Brain microvascular endothelial cell (primary cell): ENCODE results near the gene NR4A2.

Experiments used
- DNase-seq: peaks from one replicate; pipeline ENCODE4 v3.0.0-alpha.2; 2020
- H3K27ac ChIP-seq: fragments of 250-450 bp; sonication (Bioruptor Pico); 2 replicates; pipeline ENCODE4 v1.5.1; 2020; ENCODE audit warnings: mild to moderate bottlenecking, moderate library complexity
- H3K27me3 ChIP-seq: fragments of 250-450 bp; sonication (Bioruptor Pico); replicated peaks from 2 replicates; pipeline ENCODE4 v1.5.1; 2020; ENCODE audit warnings: mild to moderate bottlenecking
- H3K36me3 ChIP-seq: fragments of 250-450 bp; sonication (Bioruptor Pico); replicated peaks from 2 replicates; pipeline ENCODE4 v1.5.1; 2020; ENCODE audit warnings: mild to moderate bottlenecking
- H3K4me3 ChIP-seq: 2 replicates; pipeline ENCODE4 v1.5.1; 2011; ENCODE audit warnings: low read depth, mild to moderate bottlenecking, control low read depth, low read length, moderate library complexity
- in situ Hi-C: cut with HindIII; loops from 2 replicates; pipeline ENCODE4 v1.10.0; 2017; ENCODE audit warnings: low sequenced_read_pairs, low pct_ligation_motif_present
- TF ChIP-seq, protein P1 (sequence below): IDR thresholded peaks from 2 replicates; pipeline ENCODE4 v1.5.1; 2011; ENCODE audit warnings: low read depth, mild to moderate bottlenecking, moderate library complexity, low read length, control low read depth, inconsistent platforms; ENCODE audit errors: missing control alignments

NR4A2 gene

DNA sequence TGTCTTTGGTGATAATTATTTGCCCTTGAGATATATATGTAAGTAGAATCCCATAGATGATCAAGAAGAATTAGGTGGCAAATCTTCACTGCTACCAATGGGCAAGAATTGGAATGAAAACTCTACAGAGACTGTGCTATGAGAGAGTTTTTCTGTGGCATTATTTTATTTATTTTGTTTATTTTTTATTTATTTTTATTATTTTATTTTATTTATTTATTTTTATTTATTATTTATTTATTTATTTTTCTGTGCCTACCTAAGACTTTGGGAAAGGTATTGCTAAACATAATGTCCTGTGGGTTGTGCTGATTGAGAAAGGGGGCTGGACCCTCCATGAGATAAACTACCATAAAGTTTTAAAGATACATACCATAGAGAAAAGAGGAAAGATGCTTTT is 16.6 kb upstream of the NR4A2 start:
- in situ Hi-C loops, result loop anchor here (25.0 kb wide), 3 partner anchors 238 to 838 kb away; no protein-coding TSS in a partner anchor
- Histone ChIP-seq H3K36me3 (no peaks in the 10 kb centered on the region), H3K4me3 (no peak overlapping the region), H3K27me3 (no peaks in the 10 kb centered on the region), H3K27ac (no peak overlapping the region)
- TF ChIP-seq, protein P1, sequence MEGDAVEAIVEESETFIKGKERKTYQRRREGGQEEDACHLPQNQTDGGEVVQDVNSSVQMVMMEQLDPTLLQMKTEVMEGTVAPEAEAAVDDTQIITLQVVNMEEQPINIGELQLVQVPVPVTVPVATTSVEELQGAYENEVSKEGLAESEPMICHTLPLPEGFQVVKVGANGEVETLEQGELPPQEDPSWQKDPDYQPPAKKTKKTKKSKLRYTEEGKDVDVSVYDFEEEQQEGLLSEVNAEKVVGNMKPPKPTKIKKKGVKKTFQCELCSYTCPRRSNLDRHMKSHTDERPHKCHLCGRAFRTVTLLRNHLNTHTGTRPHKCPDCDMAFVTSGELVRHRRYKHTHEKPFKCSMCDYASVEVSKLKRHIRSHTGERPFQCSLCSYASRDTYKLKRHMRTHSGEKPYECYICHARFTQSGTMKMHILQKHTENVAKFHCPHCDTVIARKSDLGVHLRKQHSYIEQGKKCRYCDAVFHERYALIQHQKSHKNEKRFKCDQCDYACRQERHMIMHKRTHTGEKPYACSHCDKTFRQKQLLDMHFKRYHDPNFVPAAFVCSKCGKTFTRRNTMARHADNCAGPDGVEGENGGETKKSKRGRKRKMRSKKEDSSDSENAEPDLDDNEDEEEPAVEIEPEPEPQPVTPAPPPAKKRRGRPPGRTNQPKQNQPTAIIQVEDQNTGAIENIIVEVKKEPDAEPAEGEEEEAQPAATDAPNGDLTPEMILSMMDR, result no peak
- no peak for DNase-seq

DNA sequence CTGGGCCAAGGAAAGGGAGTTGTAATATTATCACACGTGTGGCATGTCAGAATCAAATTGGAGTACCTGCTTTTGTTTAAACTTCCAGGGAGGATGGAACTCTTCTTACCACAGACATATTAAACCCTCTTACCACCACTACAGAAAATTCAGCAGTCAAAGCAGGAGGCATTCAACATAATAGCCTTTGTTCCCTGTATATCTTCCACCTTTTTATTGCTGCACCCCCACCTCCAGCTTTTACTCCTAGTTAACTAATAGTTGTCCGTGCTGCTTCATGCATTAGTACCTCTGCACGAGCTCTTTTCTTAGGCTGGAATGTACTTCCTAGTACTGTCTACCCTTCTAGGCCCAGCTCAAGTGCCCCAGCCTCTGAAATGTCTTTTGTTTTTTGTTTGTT is 14.9 kb upstream of the NR4A2 start:
- in situ Hi-C loops, result loop anchor here (25.0 kb wide), 3 partner anchors 240 to 840 kb away; no protein-coding TSS in a partner anchor
- Histone ChIP-seq H3K27me3 (no peaks in the 10 kb centered on the region), H3K27ac (no peak overlapping the region), H3K36me3 (no peaks in the 10 kb centered on the region), H3K4me3 (no peak overlapping the region)
- no peak for DNase-seq
- TF ChIP-seq, protein P1, result no peak

DNA sequence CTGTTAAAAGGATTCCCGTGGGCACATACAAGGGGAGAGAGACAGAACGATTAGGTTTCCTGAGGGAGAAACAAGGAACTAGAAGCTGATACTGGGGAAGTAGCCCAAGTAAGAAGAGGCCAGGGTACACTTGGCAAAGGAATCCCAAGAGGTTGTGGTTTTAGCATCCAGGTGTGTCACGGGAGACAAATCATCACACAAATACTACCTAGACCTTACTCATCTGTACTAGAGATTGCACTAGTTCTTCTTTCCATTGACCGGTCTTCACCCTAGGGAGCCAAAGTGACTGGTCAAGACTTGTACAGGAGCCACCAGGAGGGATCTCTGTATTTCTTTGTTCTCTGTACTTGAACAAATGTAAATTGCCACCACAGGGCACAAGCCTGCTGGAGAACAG is 14.2 kb upstream of the NR4A2 start:
- TF ChIP-seq, protein P1, result no peak
- Histone ChIP-seq H3K36me3 (no peaks in the 10 kb centered on the region), H3K27ac (no peak overlapping the region), H3K4me3 (no peak overlapping the region), H3K27me3 (no peaks in the 10 kb centered on the region)
- DNase-seq, result no peak
- in situ Hi-C loops, result loop anchor here (25.0 kb wide), 3 partner anchors 241 to 841 kb away; no protein-coding TSS in a partner anchor

DNA sequence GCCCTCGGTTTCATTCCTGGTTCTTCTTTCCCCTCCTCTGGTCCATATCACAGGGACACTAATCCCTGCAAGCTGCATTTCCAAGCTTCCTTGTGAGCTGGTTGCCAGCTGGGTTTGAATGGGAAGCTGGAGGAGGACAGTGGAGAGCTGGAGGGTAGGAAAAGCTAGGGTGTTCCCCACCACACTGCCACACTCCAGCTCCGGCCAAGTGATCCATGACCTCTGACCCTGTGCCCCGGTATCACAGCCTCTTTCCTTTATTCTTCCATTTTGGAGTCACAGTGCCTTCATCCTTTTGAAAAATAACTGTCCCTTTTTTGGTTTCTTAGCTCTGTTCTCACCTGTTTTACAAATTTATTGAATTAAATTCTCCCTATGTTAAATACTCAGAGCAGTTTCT is 13.1 kb upstream of the NR4A2 start:
- TF ChIP-seq, protein P1, result no peak
- no peak for DNase-seq
- Histone ChIP-seq H3K36me3 (no peaks in the 10 kb centered on the region), H3K4me3 (no peak overlapping the region), H3K27ac (no peak overlapping the region), H3K27me3 (no peaks in the 10 kb centered on the region)
- in situ Hi-C loops, result loop anchor here (25.0 kb wide), 3 partner anchors 242 to 842 kb away; no protein-coding TSS in a partner anchor

DNA sequence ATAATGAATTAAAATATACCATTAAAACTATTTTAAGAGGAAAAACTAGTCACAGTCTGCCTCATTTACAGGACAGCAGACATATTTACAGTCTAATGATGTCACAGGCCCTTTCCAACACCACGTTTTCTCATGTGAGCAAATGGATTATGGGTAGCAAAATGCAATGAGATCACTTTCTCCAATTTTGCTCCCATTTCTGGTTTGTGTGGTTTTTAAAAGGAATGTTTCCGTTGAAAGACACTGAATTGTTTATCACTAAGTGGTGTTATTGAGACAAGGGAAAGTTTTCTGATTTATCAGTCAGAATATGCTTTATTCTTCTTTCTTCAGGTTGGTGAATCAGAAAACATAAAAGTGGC is 11.4 kb upstream of the NR4A2 start:
- in situ Hi-C loops, result loop anchor here (25.0 kb wide), 3 partner anchors 243 to 843 kb away; no protein-coding TSS in a partner anchor
- H3K4me3 ChIP-seq, result no peak overlapping the region
- H3K36me3 ChIP-seq, result no peaks in the 10 kb centered on the region
- no peak overlapping the region for H3K27ac ChIP-seq
- no peaks in the 10 kb centered on the region for H3K27me3 ChIP-seq
- TF ChIP-seq, protein P1, result no peak
- DNase-seq, result no peak

DNA sequence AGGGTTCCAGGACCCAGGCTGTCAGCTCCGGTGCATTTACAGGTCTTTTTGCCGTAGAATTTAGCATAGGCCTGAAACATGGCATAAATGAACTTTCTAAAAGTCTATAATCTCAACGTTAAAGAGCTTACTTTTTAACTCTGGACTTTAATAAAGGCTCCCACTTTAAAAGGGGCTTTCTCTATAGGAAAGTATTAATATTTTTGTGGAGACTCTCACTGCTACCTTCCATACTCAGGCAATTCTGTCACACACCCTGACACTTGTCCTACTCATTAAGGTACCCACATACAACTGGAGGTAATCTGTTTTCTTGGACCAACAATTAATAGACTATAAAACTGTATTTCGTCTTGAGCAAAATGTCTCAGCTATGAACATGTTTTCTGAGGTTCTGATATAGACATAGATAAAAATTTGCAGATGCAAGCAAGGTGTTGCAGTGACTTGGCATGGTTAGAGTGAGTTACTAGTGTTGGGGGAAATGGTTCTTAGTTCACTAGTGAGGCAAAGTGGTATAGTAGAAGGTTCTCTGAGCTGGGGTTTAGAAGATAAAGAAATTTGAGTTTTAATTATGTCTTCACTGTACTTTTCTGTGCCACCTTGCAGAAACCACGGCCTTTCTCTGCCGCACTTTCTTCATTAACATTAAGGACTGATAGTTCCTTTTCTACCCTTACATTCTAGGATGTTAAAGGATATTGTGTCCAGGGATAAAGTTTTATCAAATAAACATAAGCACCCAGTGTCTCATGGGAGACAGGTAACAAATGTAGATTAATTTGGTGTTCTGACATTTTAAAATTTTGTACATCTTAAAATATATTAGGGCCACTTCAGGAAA is 10.8 kb upstream of the NR4A2 start:
- Histone ChIP-seq H3K27me3 (no peaks in the 10 kb centered on the region), H3K36me3 (no peaks in the 10 kb centered on the region), H3K4me3 (peak overlapping the region; percentile 68), H3K27ac (peak overlapping the region; percentile 85)
- in situ Hi-C loops, result loop anchor here (25.0 kb wide), 3 partner anchors 244 to 844 kb away; no protein-coding TSS in a partner anchor
- DNase-seq, result no peak
- TF ChIP-seq, protein P1, result no peak
